K562 treated with DMSO at 1 percent for 48 hours (cell line): ENCODE data around the gene SLC30A5. TPM values are rescaled to one million over a fixed set of nuclear protein-coding genes. Genes with fewer than 3 reads are reported as not detected.

ENCODE experiments used
- total RNA-seq: library from RNA; unstranded; fragments of 300-600 nt; gene quantifications from 2 replicates; pipeline ENCODE4 v1.2.3, GENCODE V29; 2022; ENCODE audit warnings: low replicate concordance; ENCODE audit errors: extremely low read depth

Gene SLC30A5
- not detected in 2 replicates for total RNA-seq

DNA sequence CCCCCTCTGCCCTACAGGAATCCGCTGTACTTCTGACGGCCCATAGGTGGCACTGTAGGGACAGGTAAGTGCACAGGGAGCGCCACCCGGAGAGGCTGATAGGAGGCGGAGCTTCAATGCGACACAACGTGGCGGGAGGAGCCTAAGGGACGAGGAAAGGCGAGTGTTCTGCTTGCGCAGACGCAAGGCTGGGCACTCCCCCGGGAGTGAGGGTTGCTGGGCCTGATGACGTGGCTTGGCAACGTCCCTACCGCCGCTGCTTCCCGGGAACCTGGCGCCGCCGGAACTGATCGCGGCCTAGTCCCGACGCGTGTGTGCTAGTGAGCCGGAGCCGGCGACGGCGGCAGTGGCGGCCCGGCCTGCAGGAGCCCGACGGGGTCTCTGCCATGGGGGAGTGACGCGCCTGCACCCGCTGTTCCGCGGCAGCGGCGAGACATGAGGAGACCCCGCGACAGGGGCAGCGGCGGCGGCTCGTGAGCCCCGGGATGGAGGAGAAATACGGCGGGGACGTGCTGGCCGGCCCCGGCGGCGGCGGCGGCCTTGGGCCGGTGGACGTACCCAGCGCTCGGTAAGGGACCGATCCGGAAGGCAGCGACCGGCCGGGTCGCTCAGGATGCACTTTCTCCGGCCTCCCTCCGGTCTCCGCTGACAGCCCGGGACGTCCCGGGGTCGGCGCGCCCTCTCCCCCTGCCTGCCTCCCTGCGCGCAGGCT is at the start of gene SLC30A5:
Gene SLC30A5 (plus strand): TSS at position 244 of the 712 bp plus-strand sequence. CDS start 242 bp downstream, at position 486.

DNA sequence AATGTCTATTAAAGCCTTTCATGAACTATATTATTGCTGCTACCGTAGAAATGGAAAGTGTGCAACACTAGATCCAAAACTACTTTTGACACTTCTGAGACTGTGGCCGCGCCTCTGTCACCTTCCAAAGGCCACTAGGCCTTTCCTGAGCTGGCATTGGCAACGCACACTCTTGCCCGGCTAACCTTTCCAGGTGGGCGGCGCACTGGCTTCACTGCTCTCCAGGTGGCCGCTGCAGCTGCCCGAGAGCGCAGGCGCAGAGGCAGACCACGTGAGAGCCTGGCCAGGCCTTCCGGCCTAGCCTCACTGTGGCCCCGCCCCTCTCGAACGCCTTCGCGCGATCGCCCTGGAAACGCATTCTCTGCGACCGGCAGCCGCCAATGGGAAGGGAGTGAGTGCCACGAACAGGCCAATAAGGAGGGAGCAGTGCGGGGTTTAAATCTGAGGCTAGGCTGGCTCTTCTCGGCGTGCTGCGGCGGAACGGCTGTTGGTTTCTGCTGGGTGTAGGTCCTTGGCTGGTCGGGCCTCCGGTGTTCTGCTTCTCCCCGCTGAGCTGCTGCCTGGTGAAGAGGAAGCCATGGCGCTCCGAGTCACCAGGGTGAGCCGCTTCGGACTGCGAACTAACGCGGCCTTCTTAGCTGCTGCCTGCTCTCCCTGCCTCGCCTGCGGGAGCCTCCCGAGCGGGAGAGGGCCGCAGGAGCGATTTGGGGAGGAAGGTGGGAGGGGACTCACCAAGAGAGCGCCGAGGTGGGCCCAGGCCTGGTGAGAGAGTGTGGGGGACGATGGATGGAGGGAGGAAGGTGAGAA is 73.1 kb downstream of the SLC30A5 start, which contains the start of gene CCNB1:
Gene CCNB1 (plus strand): TSS at position 465 of the 807 bp plus-strand sequence. CDS start 113 bp downstream, at position 578.

Other genes with a start within 250 kb of the SLC30A5 start
- gene CCNB1, start 73.1 kb downstream of the SLC30A5 start, total RNA-seq, result not detected in 2 replicates
- gene CENPH, start 95.6 kb downstream of the SLC30A5 start, total RNA-seq, result not detected in 2 replicates
- gene CDK7, start 140.9 kb downstream of the SLC30A5 start, total RNA-seq, result not detected in 2 replicates
- not detected in 2 replicates for gene CCDC125, start 238.8 kb downstream of the SLC30A5 start, total RNA-seq